Lower lobe of right lung (tissue), 2 donors: ENCODE data around the gene GAS2L1. TPM values are rescaled to one million over a fixed set of nuclear protein-coding genes. Genes with fewer than 3 reads are reported as not detected.

Source experiments
- ATAC-seq, 2 donors: fragments of 200-7000 bp; cut with Tn5 transposase; one replicate each; pipeline ENCODE4 v1.9.1; 2020 to 2022; ENCODE audit warnings: mild to moderate bottlenecking in 2 of 2, moderate library complexity in 2 of 2
- DNase-seq: peaks from one replicate; pipeline ENCODE4 v3.0.0-alpha.2; 2020
- H3K27ac ChIP-seq: fragments of 200-600 bp; one replicate; pipeline ENCODE4 v1.8.0; 2022
- H3K27me3 ChIP-seq: fragments of 200-600 bp; one replicate; pipeline ENCODE4 v1.8.0; 2022; ENCODE audit warnings: low read depth
- H3K36me3 ChIP-seq: fragments of 200-600 bp; one replicate; pipeline ENCODE4 v1.8.0; 2022; ENCODE audit warnings: mild to moderate bottlenecking
- H3K4me1 ChIP-seq: fragments of 200-600 bp; one replicate; pipeline ENCODE4 v1.8.0; 2022
- H3K4me3 ChIP-seq: fragments of 200-600 bp; one replicate; pipeline ENCODE4 v1.8.0; 2022; ENCODE audit warnings: mild to moderate bottlenecking
- H3K9me3 ChIP-seq: fragments of 200-600 bp; one replicate; pipeline ENCODE4 v1.8.0; 2022
- CTCF ChIP-seq: fragments of 200-600 bp; IDR thresholded peaks from one replicate; pipeline ENCODE4 v1.8.0; 2022; ENCODE audit warnings: antibody characterized with exemption, mild to moderate bottlenecking
- intact Hi-C: fragments of 100-400 bp; cut with DNase I; formaldehyde crosslinking; loops from one replicate; pipeline ENCODE4 v1.11.0; 2022
- total RNA-seq: library from RNA; stranded (reverse); fragmentation: NEBNext Ultra II Directional; extraction: Animal tissue kit (Norgen Biotek cat#: 25700); gene quantifications from one replicate; pipeline ENCODE4 v1.2.1, GENCODE V29; 2021
- donor health status: DM: no; HTN: yes; CAD: no; lungs with severe emphysema.

Gene GAS2L1
- total RNA-seq, 1 donor from 2014 or later: 29.9 TPM

- H3K4me1 ChIP-seq: peaks cover 13% of the 10 kb centered on the region
- no peak for ATAC-seq
- no peak for TF ChIP-seq CTCF
- no peak for DNase-seq
- H3K27ac ChIP-seq: no peak overlapping the region
- peaks cover 52% of the 10 kb centered on the region for H3K36me3 ChIP-seq
- no peak overlapping the region for H3K4me3 ChIP-seq
- H3K9me3 ChIP-seq: no peaks in the 10 kb centered on the region
- intact Hi-C loops: no loop called here
- no peaks in the 10 kb centered on the region for H3K27me3 ChIP-seq
These were observed 5.4 kb upstream of the GAS2L1 start for GRCh38 chr22:29300807-29301601.

- no peaks in the 10 kb centered on the region for H3K27me3 ChIP-seq
- no peaks in the 10 kb centered on the region for H3K9me3 ChIP-seq
- H3K4me1 ChIP-seq: peaks cover 16% of the 10 kb centered on the region
- DNase-seq: no peak
- TF ChIP-seq CTCF: no peak
- peaks cover 44% of the 10 kb centered on the region for H3K36me3 ChIP-seq
- intact Hi-C loops: no loop called here
- no peak overlapping the region for H3K27ac ChIP-seq
- no peak overlapping the region for H3K4me3 ChIP-seq
- no peak for ATAC-seq
These were observed 4.6 kb upstream of the GAS2L1 start for GRCh38 chr22:29301716-29302401.

- no peak overlapping the region for H3K27ac ChIP-seq
- no peak for TF ChIP-seq CTCF
- DNase-seq (no peak), ATAC-seq (no peak)
- intact Hi-C loops: no loop called here
- H3K9me3 ChIP-seq: no peaks in the 10 kb centered on the region
- no peaks in the 10 kb centered on the region for H3K27me3 ChIP-seq
- H3K4me1 ChIP-seq: peaks cover 17% of the 10 kb centered on the region
- no peak overlapping the region for H3K4me3 ChIP-seq
- H3K36me3 ChIP-seq: peaks cover 39% of the 10 kb centered on the region
These were observed 4.1 kb upstream of the GAS2L1 start for GRCh38 chr22:29302402-29302680.

GRCh38 chr22:29302681-29303465, 3.6 kb upstream of the GAS2L1 start:
- peaks cover 22% of the 10 kb centered on the region for H3K4me1 ChIP-seq
- H3K36me3 ChIP-seq: peaks cover 33% of the 10 kb centered on the region
- TF ChIP-seq CTCF: no peak
- DNase-seq: no peak
- no peak for ATAC-seq
- no peaks in the 10 kb centered on the region for H3K27me3 ChIP-seq
- H3K27ac ChIP-seq: peak overlapping the region; percentile 41
- H3K9me3 ChIP-seq: no peaks in the 10 kb centered on the region
- intact Hi-C loops: no loop called here
- no peak overlapping the region for H3K4me3 ChIP-seq

GRCh38 chr22:29305836-29306174, 645 bp upstream of the GAS2L1 start:
- Histone ChIP-seq H3K4me3 (peak overlapping the region; percentile 91), H3K27me3 (no peaks in the 10 kb centered on the region), H3K36me3 (peaks cover 4% of the 10 kb centered on the region), H3K27ac (peak overlapping the region; percentile 90), H3K4me1 (peaks cover 51% of the 10 kb centered on the region), H3K9me3 (no peaks in the 10 kb centered on the region)
- intact Hi-C loops: no loop called here
- TF ChIP-seq CTCF: no peak
- DNase-seq (no peak), ATAC-seq (no peak)
